Measurements from ENCODE around the gene ALX1.

DNA sequence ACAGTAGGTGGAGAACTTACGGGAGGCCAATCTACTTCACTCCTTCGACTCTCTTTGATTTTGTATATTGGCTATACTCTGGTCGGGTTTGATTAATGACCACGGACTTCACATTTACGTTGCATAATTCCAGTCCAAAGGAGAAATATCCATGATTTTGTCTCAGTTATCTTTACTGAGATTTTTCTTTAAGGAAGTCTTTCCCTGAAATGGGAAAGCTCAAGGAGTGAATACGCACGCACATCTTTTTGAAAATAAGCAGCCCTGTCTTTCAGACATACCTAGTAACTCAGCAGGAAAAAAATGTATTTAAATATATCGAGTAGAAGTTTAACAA, 5.7 kb upstream of the ALX1 start:
- TF ChIP-seq, protein P1, sequence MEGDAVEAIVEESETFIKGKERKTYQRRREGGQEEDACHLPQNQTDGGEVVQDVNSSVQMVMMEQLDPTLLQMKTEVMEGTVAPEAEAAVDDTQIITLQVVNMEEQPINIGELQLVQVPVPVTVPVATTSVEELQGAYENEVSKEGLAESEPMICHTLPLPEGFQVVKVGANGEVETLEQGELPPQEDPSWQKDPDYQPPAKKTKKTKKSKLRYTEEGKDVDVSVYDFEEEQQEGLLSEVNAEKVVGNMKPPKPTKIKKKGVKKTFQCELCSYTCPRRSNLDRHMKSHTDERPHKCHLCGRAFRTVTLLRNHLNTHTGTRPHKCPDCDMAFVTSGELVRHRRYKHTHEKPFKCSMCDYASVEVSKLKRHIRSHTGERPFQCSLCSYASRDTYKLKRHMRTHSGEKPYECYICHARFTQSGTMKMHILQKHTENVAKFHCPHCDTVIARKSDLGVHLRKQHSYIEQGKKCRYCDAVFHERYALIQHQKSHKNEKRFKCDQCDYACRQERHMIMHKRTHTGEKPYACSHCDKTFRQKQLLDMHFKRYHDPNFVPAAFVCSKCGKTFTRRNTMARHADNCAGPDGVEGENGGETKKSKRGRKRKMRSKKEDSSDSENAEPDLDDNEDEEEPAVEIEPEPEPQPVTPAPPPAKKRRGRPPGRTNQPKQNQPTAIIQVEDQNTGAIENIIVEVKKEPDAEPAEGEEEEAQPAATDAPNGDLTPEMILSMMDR (conservative IDR thresholded peaks at IDR 0.05; ENCODE audit: low read depth, low read length) = no peak
- TF ChIP-seq EZH2 (IDR thresholded peaks at IDR 0.05; ENCODE audit: borderline replicate concordance, low read depth, low read length, poor library complexity, severe bottlenecking) = no peak

All from A673 (cell line).